22Rv1 (cell line): Measurements from ENCODE around the gene CCDC78.

Experiments used
- H3K27ac ChIP-seq: fragments of 450-650 bp; 2 replicates; pipeline ENCODE4 v1.5.1; 2017
- CTCF ChIP-seq: fragments of 450-650 bp; IDR thresholded peaks from 2 replicates; pipeline ENCODE4 v1.5.1; 2017; ENCODE audit warnings: mild to moderate bottlenecking
- ZFX ChIP-seq: fragments of 450-650 bp; IDR thresholded peaks from 2 replicates; pipeline ENCODE4 v1.6.1; 2017; ENCODE audit warnings: antibody characterized with exemption, borderline replicate concordance

The CCDC78 gene

DNA sequence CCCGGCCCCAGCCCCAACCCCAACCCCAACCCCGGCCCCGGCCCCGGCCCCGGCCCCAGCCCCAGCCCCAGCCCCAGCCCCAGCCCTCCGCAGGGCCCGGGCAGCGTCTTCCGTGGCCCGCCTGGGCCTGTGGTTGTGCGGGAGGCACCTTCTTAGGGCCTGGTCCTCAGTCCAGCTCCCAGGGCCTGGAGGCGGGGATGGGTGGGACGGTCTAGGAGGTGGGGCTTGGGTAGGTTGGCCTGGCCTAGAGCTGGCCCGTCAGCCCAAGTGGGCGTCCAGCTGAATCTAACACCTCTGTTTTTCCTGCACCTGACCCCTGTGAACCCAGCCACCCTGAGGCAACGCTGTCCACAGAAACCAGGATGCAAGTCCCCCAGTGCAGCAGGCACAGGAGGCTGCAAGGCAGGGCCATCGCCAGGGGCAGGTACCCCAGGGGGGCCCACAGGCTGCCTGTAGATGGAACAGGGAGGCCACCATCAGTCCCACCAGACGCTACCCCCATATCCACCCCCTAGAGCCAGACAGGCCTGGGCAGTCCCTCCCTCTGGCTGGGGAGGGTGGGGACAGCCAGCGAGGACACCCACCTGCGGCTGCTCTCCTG lies 43.0 kb upstream of the CCDC78 start:
- H3K27ac ChIP-seq: no peak overlapping the region
- TF ChIP-seq ZFX (no peak), CTCF (no peak)

GRCh38 chr16:768428-768827 lies 42.2 kb upstream of the CCDC78 start:
- TF ChIP-seq ZFX: no peak
- TF ChIP-seq CTCF: no peak
- no peak overlapping the region for H3K27ac ChIP-seq

DNA sequence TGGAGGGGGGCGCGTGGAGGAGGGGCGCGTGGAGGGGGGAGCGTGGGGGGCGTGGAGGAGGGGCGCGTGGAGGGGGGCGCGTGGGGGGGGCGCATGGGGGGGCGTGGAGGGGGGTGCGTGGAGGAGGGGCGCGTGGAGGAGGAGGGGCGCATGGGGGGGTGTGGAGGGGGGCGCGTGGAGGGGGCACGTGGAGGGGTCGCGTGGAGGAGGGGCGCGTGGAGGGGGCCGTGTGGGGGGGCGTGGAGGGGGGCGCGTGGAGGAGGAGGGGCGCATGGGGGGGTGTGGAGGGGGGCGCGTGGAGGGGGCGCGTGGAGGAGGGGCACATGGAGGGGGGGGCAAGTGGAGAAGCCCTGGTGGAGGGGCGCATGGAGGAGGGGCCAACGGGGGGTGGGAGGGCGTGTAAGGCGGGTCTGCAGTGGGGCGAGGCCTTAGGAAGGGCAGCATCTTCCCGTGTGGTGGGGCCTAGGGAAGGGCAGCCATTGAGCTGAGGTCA lies 41.5 kb upstream of the CCDC78 start:
- TF ChIP-seq ZFX (no peak), CTCF (no peak)
- H3K27ac ChIP-seq: no peak overlapping the region

- H3K27ac ChIP-seq: no peak overlapping the region
- TF ChIP-seq CTCF (no peak), ZFX (no peak)
Measured at GRCh38 chr16:766820-767640, 40.8 kb upstream of the CCDC78 start.

DNA sequence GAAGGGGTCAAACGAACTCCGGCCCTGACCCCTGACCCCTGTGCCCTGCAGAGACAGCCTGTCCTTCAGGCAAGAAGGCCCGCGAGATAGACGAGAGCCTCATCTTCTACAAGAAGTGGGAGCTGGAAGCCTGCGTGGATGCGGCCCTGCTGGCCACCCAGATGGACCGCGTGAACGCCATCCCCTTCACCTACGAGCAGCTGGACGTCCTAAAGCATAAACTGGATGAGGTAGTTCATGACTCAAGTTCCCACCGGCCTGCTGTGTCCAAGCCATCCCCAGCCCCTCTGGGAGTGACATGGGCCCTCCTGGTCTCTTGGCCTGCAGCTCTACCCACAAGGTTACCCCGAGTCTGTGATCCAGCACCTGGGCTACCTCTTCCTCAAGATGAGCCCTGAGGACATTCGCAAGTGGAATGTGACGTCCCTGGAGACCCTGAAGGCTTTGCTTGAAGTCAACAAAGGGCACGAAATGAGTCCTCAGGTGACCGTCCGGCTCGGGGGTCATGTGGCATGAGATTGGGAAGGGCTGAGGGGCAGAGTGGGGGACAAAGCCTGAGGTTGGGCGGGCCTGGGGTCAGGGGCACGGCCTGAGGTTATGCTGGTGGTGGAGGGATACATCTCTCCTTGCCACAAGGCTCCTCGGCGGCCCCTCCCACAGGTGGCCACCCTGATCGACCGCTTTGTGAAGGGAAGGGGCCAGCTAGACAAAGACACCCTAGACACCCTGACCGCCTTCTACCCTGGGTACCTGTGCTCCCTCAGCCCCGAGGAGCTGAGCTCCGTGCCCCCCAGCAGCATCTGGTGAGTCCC lies 40.0 kb upstream of the CCDC78 start:
- TF ChIP-seq ZFX (no peak), CTCF (no peak)
- H3K27ac ChIP-seq: no peak overlapping the region

DNA sequence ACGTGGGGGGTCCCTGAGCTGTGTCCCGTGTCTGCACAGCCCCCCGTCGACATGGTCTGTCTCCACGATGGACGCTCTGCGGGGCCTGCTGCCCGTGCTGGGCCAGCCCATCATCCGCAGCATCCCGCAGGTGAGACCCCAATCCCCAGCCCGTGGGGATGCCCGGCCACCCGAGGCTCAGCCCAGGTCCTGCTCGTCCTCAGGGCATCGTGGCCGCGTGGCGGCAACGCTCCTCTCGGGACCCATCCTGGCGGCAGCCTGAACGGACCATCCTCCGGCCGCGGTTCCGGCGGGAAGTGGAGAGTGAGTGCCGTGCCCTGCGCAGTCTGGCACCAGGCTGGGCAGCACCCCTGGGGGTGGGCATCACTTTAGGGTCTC lies 39.2 kb upstream of the CCDC78 start:
- TF ChIP-seq CTCF: no peak
- TF ChIP-seq ZFX: no peak
- H3K27ac ChIP-seq: no peak overlapping the region
